HepG2 (cell line): ENCODE measurements around the gene OTUD7B. TPM values are rescaled to one million over a fixed set of nuclear protein-coding genes. Genes with fewer than 3 reads are reported as not detected.
A peak's percentile ranks its signal among the peaks of the same experiment; 100 is the strongest.

Source experiments
- AKAP8 ChIP-seq: sonication (generic); formaldehyde crosslinking; IDR thresholded peaks from 2 replicates; pipeline ENCODE4 v1.5.1; 2020; ENCODE audit warnings: mild to moderate bottlenecking, missing genetic modification reagents
- ARID4A ChIP-seq: sonication (generic); formaldehyde crosslinking; IDR thresholded peaks from 2 replicates; pipeline ENCODE4 v1.5.0; 2020; ENCODE audit warnings: mild to moderate bottlenecking, missing genetic modification reagents, borderline replicate concordance
- BHLHE40 ChIP-seq: IDR thresholded peaks from 2 replicates; pipeline ENCODE4 v1.6.1; 2011; ENCODE audit warnings: low read length, improper control_type of control experiment
- BRF2 ChIP-seq: sonication (generic); formaldehyde crosslinking; IDR thresholded peaks from 2 replicates; pipeline ENCODE4 v1.8.1; 2022; ENCODE audit warnings: mild to moderate bottlenecking, missing genetic modification reagents
- EHMT2 ChIP-seq: fragments of 200-600 bp; sonication (generic); IDR thresholded peaks from 2 replicates; pipeline ENCODE4 v1.7.0; 2017; ENCODE audit warnings: antibody characterized with exemption, low read depth, low read length, borderline replicate concordance
- HDAC2 ChIP-seq: sonication (generic); formaldehyde crosslinking; IDR thresholded peaks from 2 replicates; pipeline ENCODE4 v1.4.0; 2020; ENCODE audit warnings: missing genetic modification reagents
- MAFK ChIP-seq, 2 experiments: IDR thresholded peaks in 1 of 2; conservative IDR thresholded peaks in 1 of 2; 2 replicates each; pipeline ENCODE4 v1.6.1; 2011; ENCODE audit warnings: improper control_type of control experiment in 2 of 2, low read length in 2 of 2
- MYC ChIP-seq: sonication (generic); formaldehyde crosslinking; IDR thresholded peaks from 2 replicates; pipeline ENCODE4 v1.9.0; 2021; ENCODE audit warnings: missing genetic modification reagents, borderline replicate concordance
- NCOA1 ChIP-seq: sonication (generic); formaldehyde crosslinking; IDR thresholded peaks from 2 replicates; pipeline ENCODE4 v1.9.0; 2021; ENCODE audit warnings: missing genetic modification reagents
- NRL ChIP-seq: sonication (generic); formaldehyde crosslinking; IDR thresholded peaks from 2 replicates; pipeline ENCODE4 v1.5.0; 2020; ENCODE audit warnings: missing genetic modification reagents, mild to moderate bottlenecking, moderate library complexity, borderline replicate concordance
- SNRNP70 ChIP-seq: fragments of 200-400 bp; formaldehyde crosslinking; IDR thresholded peaks from 2 replicates; pipeline ENCODE4 v1.6.1; 2017; ENCODE audit warnings: mild to moderate bottlenecking, low read depth, low read length, moderate library complexity
- SRSF9 ChIP-seq: fragments of 200-400 bp; formaldehyde crosslinking; IDR thresholded peaks from 2 replicates; pipeline ENCODE4 v1.6.1; 2018; ENCODE audit warnings: borderline replicate concordance, mild to moderate bottlenecking, low read depth, low read length; ENCODE audit not compliant: insufficient read depth, poor library complexity, severe bottlenecking
- ZKSCAN5 ChIP-seq: sonication (generic); formaldehyde crosslinking; IDR thresholded peaks from 2 replicates; pipeline ENCODE4 v1.5.1; 2020; ENCODE audit warnings: mild to moderate bottlenecking, missing genetic modification reagents
- ZNF225 ChIP-seq: sonication (generic); formaldehyde crosslinking; IDR thresholded peaks from 2 replicates; pipeline ENCODE4 v1.4.0; 2020; ENCODE audit warnings: mild to moderate bottlenecking, missing genetic modification reagents
- ZNF234 ChIP-seq: sonication (generic); formaldehyde crosslinking; conservative IDR thresholded peaks from 2 replicates; pipeline ENCODE4 v1.5.1; 2020; ENCODE audit warnings: mild to moderate bottlenecking, missing genetic modification reagents
- ZNF264 ChIP-seq: sonication (generic); formaldehyde crosslinking; IDR thresholded peaks from 2 replicates; pipeline ENCODE4 v1.4.0; 2020; ENCODE audit warnings: missing genetic modification reagents
- ZNF574 ChIP-seq: sonication (generic); formaldehyde crosslinking; IDR thresholded peaks from 2 replicates; pipeline ENCODE4 v1.4.0; 2020; ENCODE audit warnings: missing genetic modification reagents
- ZNF724P ChIP-seq: sonication (generic); formaldehyde crosslinking; IDR thresholded peaks from 2 replicates; pipeline ENCODE4 v1.8.0; 2022; ENCODE audit warnings: missing genetic modification reagents, borderline replicate concordance
- ZNF775 ChIP-seq: sonication (generic); formaldehyde crosslinking; IDR thresholded peaks from 2 replicates; pipeline ENCODE4 v1.4.0; 2020; ENCODE audit warnings: missing genetic modification reagents, mild to moderate bottlenecking, moderate library complexity, borderline replicate concordance
- ZSCAN22 ChIP-seq: sonication (generic); formaldehyde crosslinking; IDR thresholded peaks from 2 replicates; pipeline ENCODE4 v1.4.0; 2020; ENCODE audit warnings: mild to moderate bottlenecking, missing genetic modification reagents
- polyA plus RNA-seq, 8 experiments: library from polyadenylated mRNA; depleted of rRNA in 3 of 8; stranded (reverse) in 7 of 8; unstranded in 1 of 8; fragments of >200 nt; fragmentation: Illumina TruSeq in 4 of 8; extraction: Trizol in 4 of 8; gene quantifications; 2 replicates each; pipeline versions ENCODE4 v1.2.1 to v1.2.3, GENCODE V29; 2011 to 2016; ENCODE audit warnings: low read depth in 4 of 8, missing spikeins in 1 of 8, mixed read lengths in 1 of 8; ENCODE audit not compliant: insufficient read depth in 1 of 8
- total RNA-seq, 5 experiments: library from RNA; depleted of rRNA; stranded (reverse); fragments of >200 nt; fragmentation: Illumina TruSeq; extraction: Trizol; gene quantifications; 2 replicates each; pipeline ENCODE4 v1.2.3, GENCODE V29; 2016; ENCODE audit warnings: low read depth in 1 of 5

Gene OTUD7B
- total and polyA plus RNA-seq, 2 of the 13 experiments (the other 11 are each of a cell fraction or from before 2014, with no cell fraction given), result 5.1 to 11.2 TPM

- TF ChIP-seq SNRNP70 (no peak), MYC (CRISPR knock-in tag) (peak; percentile 72; the same call in 1 of the 2 replicates), NCOA1 (CRISPR knock-in tag) (no peak), ZNF264 (CRISPR knock-in tag) (no peak), ARID4A (CRISPR knock-in tag) (peak; percentile 88; the same call in 1 of the 2 replicates), BHLHE40 (peak; percentile 55; the same call in 1 of the 2 replicates), ZNF574 (CRISPR knock-in tag) (peak; percentile 93), AKAP8 (CRISPR knock-in tag) (peak; percentile 42; the same call in 1 of the 2 replicates), ZNF775 (CRISPR knock-in tag) (peak; percentile 49; the same call in 1 of the 2 replicates), SRSF9 (no peak), ZSCAN22 (CRISPR knock-in tag) (no peak), ZNF724P (CRISPR knock-in tag) (peak; percentile 65; the same call in 1 of the 2 replicates), MAFK (conservative IDR thresholded peaks at IDR 0.05 in 1 of 2, IDR thresholded peaks at IDR 0.05 in 1 of 2; ENCODE audit: low read length in 2 of 2) (no peak), HDAC2 (CRISPR knock-in tag) (peak; percentile 78), ZNF234 (CRISPR knock-in tag) (no peak), NRL (CRISPR knock-in tag) (peak; percentile 76; the same call in 1 of the 2 replicates), ZKSCAN5 (no peak), EHMT2 (no peak), ZNF225 (peak; percentile 84; the same call in 1 of the 2 replicates), BRF2 (CRISPR knock-in tag) (no peak)
These were observed at the start of gene OTUD7B (continued) for GRCh38 chr1:150010393-150011115.
